Head of caudate nucleus (tissue), 42 donors: Measurements from ENCODE around the gene DLX1.
"Not testable (repeated sequence)": the region's sequence is repeated elsewhere in the genome, so short reads cannot be mapped to it uniquely, and the experiment has no call there.

Experiments used
- DNase-seq, 42 donors: peaks; one replicate each; pipeline versions ENCODE4 v3.0.0 to v3.0.0-alpha.2; 2020 to 2021; ENCODE audit warnings: mixed read lengths in 7 of 42
- intact Hi-C: fragments of 100-400 bp; cut with DNase I; formaldehyde crosslinking; loops from one replicate; pipeline ENCODE4 v1.15.0; 2022

Gene DLX1

GRCh38 chr2:172085460-172086159 is at the start of gene DLX1:
DLX1 (plus strand) TSS chr2:172085507; CDS start chr2:172085678, 171 bp downstream.
- peak in 6 of 42 donors; percentile 6 to 45 (median 24) for DNase-seq
- intact Hi-C loops = no loop called here

GRCh38 chr2:172038121-172038520 is 47.2 kb upstream of the DLX1 start:
- intact Hi-C loops = no loop called here
- no peak for DNase-seq

DNA sequence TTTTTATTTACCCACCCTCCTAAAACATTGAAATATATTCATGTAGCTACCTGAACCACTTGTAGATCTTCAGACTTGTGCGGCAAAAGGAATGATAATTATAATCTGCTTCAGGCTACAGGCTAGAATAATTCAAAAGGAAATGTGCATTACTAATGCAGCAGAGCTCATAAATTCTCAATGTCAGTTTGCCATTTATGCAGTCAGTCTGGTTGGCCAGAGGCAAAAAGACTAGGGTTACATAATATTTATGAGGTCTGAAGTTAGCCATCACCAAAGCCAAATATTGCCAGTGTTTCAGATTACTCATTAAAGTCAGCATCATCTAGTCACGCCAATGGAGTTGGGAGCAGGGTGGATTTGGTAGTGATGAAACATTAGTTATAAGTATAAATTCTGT is 46.7 kb upstream of the DLX1 start:
- intact Hi-C loops = no loop called here
- DNase-seq = no peak

- intact Hi-C loops = no loop called here
Observed at GRCh38 chr2:172039011-172039704, 46.1 kb upstream of the DLX1 start.

DNA sequence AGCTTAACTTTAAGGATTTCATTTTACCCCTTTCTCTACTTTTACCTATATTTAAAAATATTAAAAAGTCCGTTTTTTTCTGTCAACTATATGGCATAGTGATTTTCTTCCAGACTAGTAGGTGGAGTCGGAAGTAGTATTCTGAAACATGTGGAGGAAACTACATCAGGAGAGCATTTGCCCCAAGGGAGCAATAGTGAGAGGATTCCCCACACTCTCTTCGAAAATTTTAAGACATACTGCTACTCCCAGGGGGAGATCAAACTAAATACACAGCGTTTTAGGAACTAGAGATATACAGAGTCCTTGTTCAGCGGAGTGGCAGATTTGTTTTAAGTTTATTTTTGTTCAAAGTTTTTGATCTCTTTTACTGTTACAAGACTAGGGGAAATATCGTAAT is 45.0 kb upstream of the DLX1 start:
- intact Hi-C loops = no loop called here
- no peak for DNase-seq

More at GRCh38 chr2:172039011-172039704, 46.1 kb upstream of the DLX1 start:
- no peak for DNase-seq

DNA sequence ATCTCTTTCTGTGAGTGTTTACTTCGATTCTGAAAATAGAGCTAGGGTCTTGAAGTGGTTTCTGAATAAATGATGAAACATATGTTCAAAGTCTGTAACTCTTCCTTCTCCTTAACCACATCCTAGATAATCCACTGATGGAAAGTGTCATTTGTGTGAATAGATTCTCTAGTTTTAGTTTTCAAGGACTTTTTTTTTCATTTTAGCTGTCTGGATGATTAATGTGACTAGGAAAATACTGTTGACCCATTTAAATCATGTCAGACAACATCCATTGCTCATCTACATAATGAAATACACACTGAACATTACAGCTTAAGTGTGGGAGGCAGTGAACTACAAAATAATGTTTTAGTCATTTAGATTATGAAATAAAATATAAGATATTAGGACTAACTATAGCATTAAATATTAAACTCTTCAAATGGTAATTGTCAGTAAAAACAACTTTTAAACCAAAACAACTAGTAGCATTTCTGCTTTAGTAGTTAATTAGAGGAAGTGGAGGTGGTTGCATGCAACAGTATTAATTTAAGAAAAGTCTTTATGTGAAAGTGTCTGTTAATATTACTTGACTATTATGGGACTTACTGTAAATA is 39.1 kb upstream of the DLX1 start:
- intact Hi-C loops = no loop called here
- no peak for DNase-seq

GRCh38 chr2:172046866-172047565 is 38.3 kb upstream of the DLX1 start:
- no peak for DNase-seq
- intact Hi-C loops = no loop called here

GRCh38 chr2:172047566-172048507 is 37.5 kb upstream of the DLX1 start:
- no peak for DNase-seq
- intact Hi-C loops = no loop called here

DNA sequence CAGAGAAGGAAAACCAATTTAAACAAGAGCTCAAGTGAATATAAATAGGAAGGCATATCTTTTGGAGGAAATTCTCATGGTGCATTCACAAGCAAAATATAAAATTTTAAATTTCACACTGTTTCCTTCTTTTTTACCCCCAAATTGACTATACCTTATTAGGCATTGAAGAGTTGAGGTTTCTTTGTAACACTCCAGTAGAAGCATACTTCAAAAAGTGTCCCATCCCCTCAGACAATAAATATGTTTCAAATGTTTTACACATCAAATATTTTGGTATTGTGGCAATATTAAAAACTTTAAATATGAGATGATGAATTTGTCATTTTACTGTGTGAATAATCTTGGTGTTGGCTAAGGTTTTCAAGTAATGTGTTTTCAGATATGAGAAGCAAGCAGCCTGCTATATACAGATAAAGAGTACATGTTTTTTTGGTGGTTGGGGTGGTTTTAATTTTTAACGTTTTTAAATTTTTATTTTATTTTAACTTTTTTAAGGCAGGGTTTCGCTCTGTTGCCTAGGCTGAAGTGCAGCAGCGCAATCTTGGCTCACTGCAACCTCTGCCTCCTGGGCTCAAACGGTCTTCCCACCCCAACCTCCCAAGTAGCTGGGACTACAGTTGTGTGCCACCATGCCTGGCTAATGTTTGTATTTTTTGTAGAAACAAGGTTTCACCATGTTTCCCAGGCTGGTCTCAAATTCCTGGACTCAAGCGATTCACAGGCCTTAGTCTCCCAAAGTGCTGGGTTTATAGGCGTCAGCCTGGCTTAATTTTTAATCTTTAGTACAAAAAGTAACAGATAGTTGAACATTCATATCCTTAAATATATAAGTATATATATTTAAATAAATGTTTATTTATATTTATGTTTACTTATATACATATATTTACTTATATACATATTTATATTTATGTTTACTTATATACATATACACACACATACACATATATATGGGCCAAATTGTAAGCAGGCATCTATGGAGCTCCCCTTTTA is 36.5 kb upstream of the DLX1 start:
- no peak for DNase-seq
- intact Hi-C loops = no loop called here

DNA sequence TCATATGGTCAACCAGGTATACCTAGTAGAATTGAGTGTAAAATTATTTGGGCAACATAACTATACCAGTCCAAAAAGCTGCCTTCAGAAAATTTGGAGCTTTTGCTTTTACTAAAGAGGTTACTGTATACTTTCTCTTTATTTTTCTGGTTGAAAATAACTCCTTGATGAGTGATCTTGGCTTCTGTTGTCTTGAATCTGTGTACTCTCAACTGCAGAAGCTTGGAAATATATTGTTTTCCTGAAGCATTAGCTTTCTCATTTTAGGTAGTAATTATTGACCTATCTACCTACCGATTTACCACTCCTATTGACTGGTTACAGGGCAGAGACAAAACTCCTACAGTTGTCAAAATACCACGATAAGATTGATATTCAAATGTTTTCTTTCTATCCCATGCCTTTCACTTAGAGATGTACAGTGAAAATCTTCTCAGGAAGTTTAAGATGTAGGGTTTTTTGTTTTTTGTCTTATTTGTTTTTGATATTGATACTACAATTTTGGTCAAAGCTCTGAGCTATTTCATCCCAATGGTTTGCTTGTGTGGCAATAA is 35.7 kb upstream of the DLX1 start:
- DNase-seq = no peak
- intact Hi-C loops = no loop called here

DNA sequence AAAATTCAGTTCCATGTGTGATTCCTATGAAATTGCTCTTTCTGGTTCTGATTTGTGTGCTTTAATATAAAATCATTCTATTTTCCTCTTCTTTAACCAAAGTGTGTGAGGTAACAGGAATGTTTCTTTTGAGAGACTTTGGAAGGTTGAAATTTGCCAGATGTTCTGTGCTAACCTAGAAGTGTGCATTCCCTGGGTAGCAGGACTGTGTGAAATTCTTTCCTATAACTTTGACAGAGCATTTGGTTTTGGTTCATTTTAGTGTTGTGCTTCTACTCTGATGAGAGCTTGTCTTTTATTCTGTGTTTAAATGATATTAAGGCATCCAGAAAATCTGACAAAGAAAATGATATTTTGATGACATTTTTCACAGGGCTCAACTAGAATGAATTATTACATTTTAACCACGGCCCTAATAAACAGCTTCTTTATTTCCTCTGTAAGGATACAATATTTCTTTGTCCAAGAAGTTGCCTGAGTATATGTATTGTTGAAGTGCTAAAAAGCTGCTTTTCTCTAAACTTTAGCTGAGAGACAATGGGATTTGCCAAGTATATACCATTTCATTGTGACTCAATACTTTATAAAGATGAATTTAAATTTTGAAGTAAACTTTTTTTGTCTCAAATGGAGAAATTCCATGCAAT is 34.7 kb upstream of the DLX1 start:
- no peak for DNase-seq
- intact Hi-C loops = no loop called here

GRCh38 chr2:172052000-172052983 is 33.0 kb upstream of the DLX1 start:
- DNase-seq = peak in 1 of 42 donors; percentile 3
- intact Hi-C loops = no loop called here

- DNase-seq = no peak
- intact Hi-C loops = no loop called here
Observed at GRCh38 chr2:172053486-172053885, 31.8 kb upstream of the DLX1 start.

DNA sequence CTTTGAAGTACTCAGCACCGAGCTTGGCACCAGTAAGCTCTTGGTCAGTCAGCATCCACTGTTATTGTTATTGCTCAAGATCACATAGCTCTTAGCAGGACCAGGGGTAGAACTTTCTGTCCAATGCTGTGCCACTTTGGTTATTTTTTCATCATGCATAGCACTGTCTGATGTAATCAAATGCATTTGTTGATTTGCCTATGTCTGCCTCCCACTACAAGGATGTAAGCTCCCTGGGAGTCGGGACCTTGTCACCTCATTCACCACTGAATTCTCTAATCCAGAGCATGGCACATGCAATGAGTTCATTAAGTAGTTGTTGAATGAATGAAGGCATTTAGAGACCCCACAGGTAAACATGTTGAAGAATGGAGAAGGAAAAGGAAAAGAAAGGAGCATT is 29.0 kb upstream of the DLX1 start:
- intact Hi-C loops = no loop called here
- no peak for DNase-seq

GRCh38 chr2:172058660-172059059 is 26.6 kb upstream of the DLX1 start:
- intact Hi-C loops = no loop called here
- no peak for DNase-seq

GRCh38 chr2:172060118-172060517 is 25.2 kb upstream of the DLX1 start:
- intact Hi-C loops, DNase-seq: not testable (repeated sequence)
